ENCODE measurements around the gene GALNTL6. TPM values are rescaled to one million over a fixed set of nuclear protein-coding genes. Genes with fewer than 3 reads are reported as not detected.

GALNTL6 gene
- total RNA-seq, 1 experiment from 2014 or later, result not detected

- TF ChIP-seq YY1 (IDR thresholded peaks at IDR 0.05; ENCODE audit: extremely low read depth, insufficient replicate concordance, low read depth, low read length) (no peak), RAD21 (IDR thresholded peaks at IDR 0.05; ENCODE audit: low read depth) (no peak), FOSL1 (IDR thresholded peaks at IDR 0.05; ENCODE audit: low read depth) (no peak)
Observed at GRCh38 chr4:172163215-172163614, 350.0 kb downstream of the GALNTL6 start (continued).

- no peak overlapping the region for H3K27ac ChIP-seq (ENCODE audit: low read depth, low read length)
- ChIA-PET CTCF (no interaction called here), POLR2A (no interaction called here), RAD21 (ENCODE audit: low non-redundant PET in 1 of 2, low total read pairs in 2 of 2, uncharacterized antibody in 2 of 2, unreplicated experiment in 2 of 2) (no interaction called here)
- BruUV-seq (replicated peaks), result no TSS peak
- no peaks in the 10 kb centered on the region for H3K4me1 ChIP-seq (ENCODE audit: control insufficient read depth in 1 of 2, insufficient read depth in 2 of 2, low read length in 2 of 2)
- no peaks in the 10 kb centered on the region for H3K27me3 ChIP-seq (ENCODE audit: insufficient read depth, low read length)
- no peaks in the 10 kb centered on the region for H4K20me1 ChIP-seq (ENCODE audit: insufficient read depth)
- no peaks in the 10 kb centered on the region for H3K79me2 ChIP-seq (ENCODE audit: insufficient read depth, low read length)
- ATAC-seq, result no peak
- H3K9ac ChIP-seq (ENCODE audit: low read length), result no peak overlapping the region
- no peak for TF ChIP-seq JUND (IDR thresholded peaks at IDR 0.05)
- intact Hi-C loops (cut with micrococcal nuclease), result no loop called here
- H3K9me2 ChIP-seq (ENCODE audit: insufficient read depth), result no peaks in the 10 kb centered on the region
- no peak overlapping the region for H2AFZ ChIP-seq (ENCODE audit: low read depth, low read length, poor library complexity, severe bottlenecking)
- DNase-seq (ENCODE audit: low read depth, low spot score), result no peak
- H3K4me2 ChIP-seq (ENCODE audit: low read length), result no peak overlapping the region
- H3K9me3 ChIP-seq (ENCODE audit: control insufficient read depth in 1 of 2, insufficient read depth in 1 of 2, low read depth in 1 of 2, low read length in 2 of 2), result no peaks in the 10 kb centered on the region
- H3K4me3 ChIP-seq (replicated peaks in 1 of 2; ENCODE audit: low read depth in 1 of 2, low read length in 2 of 2), result no peak overlapping the region
- H3K36me3 ChIP-seq (ENCODE audit: control insufficient read depth in 1 of 2, insufficient read depth in 2 of 2, low read length in 2 of 2), result no peaks in the 10 kb centered on the region
Observed at GRCh38 chr4:172168888-172169287, 355.7 kb downstream of the GALNTL6 start.

DNA sequence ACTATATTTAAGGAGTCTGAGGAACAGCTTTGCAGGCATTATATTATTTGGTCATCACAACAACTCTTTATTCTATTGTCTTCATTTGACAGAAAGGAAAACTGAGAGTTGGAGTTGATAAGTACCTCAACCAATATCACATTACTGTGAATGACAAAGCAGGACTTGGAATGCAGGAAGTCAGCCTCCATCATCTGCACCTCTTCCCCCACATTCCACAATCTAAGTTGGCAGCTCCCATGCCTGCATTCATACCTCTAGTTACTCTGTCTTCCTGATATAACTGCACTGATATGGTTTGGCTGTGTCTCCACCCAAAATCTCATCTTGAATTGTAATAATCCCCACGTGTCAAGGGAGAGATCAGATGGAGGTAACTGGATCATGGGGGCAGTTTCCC lies 356.7 kb downstream of the GALNTL6 start:
- DNase-seq (ENCODE audit: low read depth, low spot score), result no peak
- no TSS peak for BruUV-seq (replicated peaks)
- intact Hi-C loops (cut with micrococcal nuclease), result no loop called here
- TF ChIP-seq, protein P1, sequence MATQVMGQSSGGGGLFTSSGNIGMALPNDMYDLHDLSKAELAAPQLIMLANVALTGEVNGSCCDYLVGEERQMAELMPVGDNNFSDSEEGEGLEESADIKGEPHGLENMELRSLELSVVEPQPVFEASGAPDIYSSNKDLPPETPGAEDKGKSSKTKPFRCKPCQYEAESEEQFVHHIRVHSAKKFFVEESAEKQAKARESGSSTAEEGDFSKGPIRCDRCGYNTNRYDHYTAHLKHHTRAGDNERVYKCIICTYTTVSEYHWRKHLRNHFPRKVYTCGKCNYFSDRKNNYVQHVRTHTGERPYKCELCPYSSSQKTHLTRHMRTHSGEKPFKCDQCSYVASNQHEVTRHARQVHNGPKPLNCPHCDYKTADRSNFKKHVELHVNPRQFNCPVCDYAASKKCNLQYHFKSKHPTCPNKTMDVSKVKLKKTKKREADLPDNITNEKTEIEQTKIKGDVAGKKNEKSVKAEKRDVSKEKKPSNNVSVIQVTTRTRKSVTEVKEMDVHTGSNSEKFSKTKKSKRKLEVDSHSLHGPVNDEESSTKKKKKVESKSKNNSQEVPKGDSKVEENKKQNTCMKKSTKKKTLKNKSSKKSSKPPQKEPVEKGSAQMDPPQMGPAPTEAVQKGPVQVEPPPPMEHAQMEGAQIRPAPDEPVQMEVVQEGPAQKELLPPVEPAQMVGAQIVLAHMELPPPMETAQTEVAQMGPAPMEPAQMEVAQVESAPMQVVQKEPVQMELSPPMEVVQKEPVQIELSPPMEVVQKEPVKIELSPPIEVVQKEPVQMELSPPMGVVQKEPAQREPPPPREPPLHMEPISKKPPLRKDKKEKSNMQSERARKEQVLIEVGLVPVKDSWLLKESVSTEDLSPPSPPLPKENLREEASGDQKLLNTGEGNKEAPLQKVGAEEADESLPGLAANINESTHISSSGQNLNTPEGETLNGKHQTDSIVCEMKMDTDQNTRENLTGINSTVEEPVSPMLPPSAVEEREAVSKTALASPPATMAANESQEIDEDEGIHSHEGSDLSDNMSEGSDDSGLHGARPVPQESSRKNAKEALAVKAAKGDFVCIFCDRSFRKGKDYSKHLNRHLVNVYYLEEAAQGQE (IDR thresholded peaks at IDR 0.05; ENCODE audit: low read depth), result no peak
- TF ChIP-seq RAD21 (IDR thresholded peaks at IDR 0.05; ENCODE audit: low read depth), result no peak
- TF ChIP-seq EZH2phosphoT487 (IDR thresholded peaks at IDR 0.05; ENCODE audit: borderline replicate concordance), result no peak
- TF ChIP-seq, protein P2, sequence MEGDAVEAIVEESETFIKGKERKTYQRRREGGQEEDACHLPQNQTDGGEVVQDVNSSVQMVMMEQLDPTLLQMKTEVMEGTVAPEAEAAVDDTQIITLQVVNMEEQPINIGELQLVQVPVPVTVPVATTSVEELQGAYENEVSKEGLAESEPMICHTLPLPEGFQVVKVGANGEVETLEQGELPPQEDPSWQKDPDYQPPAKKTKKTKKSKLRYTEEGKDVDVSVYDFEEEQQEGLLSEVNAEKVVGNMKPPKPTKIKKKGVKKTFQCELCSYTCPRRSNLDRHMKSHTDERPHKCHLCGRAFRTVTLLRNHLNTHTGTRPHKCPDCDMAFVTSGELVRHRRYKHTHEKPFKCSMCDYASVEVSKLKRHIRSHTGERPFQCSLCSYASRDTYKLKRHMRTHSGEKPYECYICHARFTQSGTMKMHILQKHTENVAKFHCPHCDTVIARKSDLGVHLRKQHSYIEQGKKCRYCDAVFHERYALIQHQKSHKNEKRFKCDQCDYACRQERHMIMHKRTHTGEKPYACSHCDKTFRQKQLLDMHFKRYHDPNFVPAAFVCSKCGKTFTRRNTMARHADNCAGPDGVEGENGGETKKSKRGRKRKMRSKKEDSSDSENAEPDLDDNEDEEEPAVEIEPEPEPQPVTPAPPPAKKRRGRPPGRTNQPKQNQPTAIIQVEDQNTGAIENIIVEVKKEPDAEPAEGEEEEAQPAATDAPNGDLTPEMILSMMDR (IDR thresholded peaks at IDR 0.05 in 2 of 3, conservative IDR thresholded peaks at IDR 0.05 in 1 of 3; ENCODE audit: borderline replicate concordance in 1 of 3, insufficient read depth in 1 of 3, low read depth in 2 of 3, low read length in 2 of 3), result no peak
- no peak for TF ChIP-seq ZBTB33 (IDR thresholded peaks at IDR 0.05; ENCODE audit: extremely low read depth, insufficient replicate concordance, low read length)
- no peak for TF ChIP-seq ELF1 (IDR thresholded peaks at IDR 0.05; ENCODE audit: borderline replicate concordance, low read depth)
- TF ChIP-seq ZNF274 (IDR thresholded peaks at IDR 0.05; ENCODE audit: low read depth, low read length), result no peak

More for the DNA sequence above, 356.7 kb downstream of the GALNTL6 start:
- ChIA-PET RAD21 (ENCODE audit: low non-redundant PET in 1 of 2, low total read pairs in 2 of 2, uncharacterized antibody in 2 of 2, unreplicated experiment in 2 of 2) (no interaction called here), POLR2A (no interaction called here), CTCF (no interaction called here)
- Histone ChIP-seq H3K36me3 (ENCODE audit: control insufficient read depth in 1 of 2, insufficient read depth in 2 of 2, low read length in 2 of 2) (no peaks in the 10 kb centered on the region), H3K4me2 (ENCODE audit: low read length) (no peak overlapping the region), H3K9me2 (ENCODE audit: insufficient read depth) (no peaks in the 10 kb centered on the region), H3K79me2 (ENCODE audit: insufficient read depth, low read length) (no peaks in the 10 kb centered on the region), H3K9me3 (ENCODE audit: control insufficient read depth in 1 of 2, insufficient read depth in 1 of 2, low read depth in 1 of 2, low read length in 2 of 2) (no peaks in the 10 kb centered on the region), H3K4me3 (replicated peaks in 1 of 2; ENCODE audit: low read depth in 1 of 2, low read length in 2 of 2) (no peak overlapping the region), H2AFZ (ENCODE audit: low read depth, low read length, poor library complexity, severe bottlenecking) (no peak overlapping the region), H3K27ac (ENCODE audit: low read depth, low read length) (no peak overlapping the region), H3K9ac (ENCODE audit: low read length) (no peak overlapping the region), H3K27me3 (ENCODE audit: insufficient read depth, low read length) (no peaks in the 10 kb centered on the region), H3K4me1 (ENCODE audit: control insufficient read depth in 1 of 2, insufficient read depth in 2 of 2, low read length in 2 of 2) (no peaks in the 10 kb centered on the region), H4K20me1 (ENCODE audit: insufficient read depth) (no peaks in the 10 kb centered on the region)
- no peak for ATAC-seq
